DND-41 (cell line): ENCODE data around the gene WHRN.

Experiments used
- EZH2 ChIP-seq: IDR thresholded peaks from 3 replicates; pipeline ENCODE4 v1.6.1; 2012; ENCODE audit warnings: borderline replicate concordance, low read depth, mild to moderate bottlenecking, moderate library complexity, low read length, inconsistent platforms; ENCODE audit not compliant: severe bottlenecking
- TF ChIP-seq, protein P1 (sequence below): IDR thresholded peaks from 2 replicates; pipeline ENCODE4 v1.5.1; 2012; ENCODE audit warnings: borderline replicate concordance, low read length, moderate library complexity, mild to moderate bottlenecking; ENCODE audit not compliant: poor library complexity, severe bottlenecking; ENCODE audit errors: extremely low read depth

DNA sequence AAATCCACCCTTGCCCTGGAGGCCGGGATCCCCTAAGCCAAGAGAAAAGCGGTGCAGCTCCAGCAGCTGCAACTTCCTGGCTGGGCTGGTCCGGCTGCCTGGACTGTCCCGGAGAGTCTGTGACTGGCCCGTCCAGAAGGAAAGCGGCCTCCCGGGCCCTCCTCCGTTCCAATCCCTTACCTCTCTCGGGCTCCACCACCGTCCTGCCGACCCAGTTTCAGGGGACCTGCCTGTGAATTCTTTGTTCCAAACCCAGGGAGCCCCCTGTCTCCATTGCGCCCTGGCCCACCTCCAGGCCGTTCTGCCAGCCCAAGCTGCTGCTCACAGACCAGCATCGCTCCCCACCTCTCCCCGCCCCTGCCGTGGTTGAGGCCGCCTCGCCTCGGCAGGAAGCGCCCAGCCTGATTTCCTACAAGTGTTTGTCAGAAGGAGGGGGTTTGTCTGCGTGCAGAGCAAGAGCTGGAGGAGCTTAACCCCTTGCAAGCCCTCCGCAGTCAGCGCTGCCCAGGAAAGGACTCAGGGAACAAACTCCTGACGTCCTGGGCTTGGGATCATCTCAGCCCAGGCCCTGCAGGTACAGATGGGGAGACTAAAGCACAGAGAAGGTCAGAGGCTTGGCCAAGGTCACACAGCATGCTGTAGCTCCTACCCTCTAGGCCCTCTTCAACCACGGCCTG, 117.5 kb downstream of the WHRN start, which contains the start of gene AKNA:
- TF ChIP-seq, protein P1, sequence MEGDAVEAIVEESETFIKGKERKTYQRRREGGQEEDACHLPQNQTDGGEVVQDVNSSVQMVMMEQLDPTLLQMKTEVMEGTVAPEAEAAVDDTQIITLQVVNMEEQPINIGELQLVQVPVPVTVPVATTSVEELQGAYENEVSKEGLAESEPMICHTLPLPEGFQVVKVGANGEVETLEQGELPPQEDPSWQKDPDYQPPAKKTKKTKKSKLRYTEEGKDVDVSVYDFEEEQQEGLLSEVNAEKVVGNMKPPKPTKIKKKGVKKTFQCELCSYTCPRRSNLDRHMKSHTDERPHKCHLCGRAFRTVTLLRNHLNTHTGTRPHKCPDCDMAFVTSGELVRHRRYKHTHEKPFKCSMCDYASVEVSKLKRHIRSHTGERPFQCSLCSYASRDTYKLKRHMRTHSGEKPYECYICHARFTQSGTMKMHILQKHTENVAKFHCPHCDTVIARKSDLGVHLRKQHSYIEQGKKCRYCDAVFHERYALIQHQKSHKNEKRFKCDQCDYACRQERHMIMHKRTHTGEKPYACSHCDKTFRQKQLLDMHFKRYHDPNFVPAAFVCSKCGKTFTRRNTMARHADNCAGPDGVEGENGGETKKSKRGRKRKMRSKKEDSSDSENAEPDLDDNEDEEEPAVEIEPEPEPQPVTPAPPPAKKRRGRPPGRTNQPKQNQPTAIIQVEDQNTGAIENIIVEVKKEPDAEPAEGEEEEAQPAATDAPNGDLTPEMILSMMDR: no peak
- TF ChIP-seq EZH2: no peak
